Esophagus squamous epithelium (tissue), 5 donors: ENCODE results near the gene CHFR. TPM values are rescaled to one million over a fixed set of nuclear protein-coding genes. Genes with fewer than 3 reads are reported as not detected.
A peak's percentile ranks its signal among the peaks of the same experiment; 100 is the strongest.

Experiments used
- DNase-seq: peaks from one replicate; lab custom pipeline; 2025; lab: John Stamatoyannopoulos, UW
- H3K27ac ChIP-seq, 4 donors: fragments of 200-600 bp; sonication (generic); one replicate each; pipeline ENCODE4 v1.5.1; 2016 to 2019; ENCODE audit warnings: mild to moderate bottlenecking in 1 of 4
- H3K27me3 ChIP-seq, 4 donors: fragments of 200-600 bp; sonication (generic); 1 replicate in 3 of 4; 2 replicates in 1 of 4; pipeline versions ENCODE4 v1.5.1 to v1.6.0; 2017 to 2021; ENCODE audit warnings: antibody characterized with exemption in 1 of 4
- H3K36me3 ChIP-seq, 3 donors: fragments of 200-600 bp; sonication (generic); one replicate each; pipeline ENCODE4 v1.5.1; 2016 to 2019
- H3K4me1 ChIP-seq, 3 donors: fragments of 200-600 bp; sonication (generic); one replicate each; pipeline ENCODE4 v1.5.1; 2017 to 2019
- H3K4me3 ChIP-seq, 4 donors: fragments of 200-600 bp; sonication (generic); 1 replicate in 3 of 4; 2 replicates in 1 of 4; pipeline ENCODE4 v1.5.1; 2016 to 2019; ENCODE audit warnings: mild to moderate bottlenecking in 2 of 4, moderate library complexity in 1 of 4
- H3K9me3 ChIP-seq, 3 donors: fragments of 200-600 bp; sonication (generic); one replicate each; pipeline ENCODE4 v1.5.1; 2016 to 2019
- CTCF ChIP-seq, 6 experiments: fragments of 450-650 bp in 4 of 6; fragments of 200-600 bp in 2 of 6; sonication (generic) in 2 of 6; IDR thresholded peaks; one replicate each; pipeline ENCODE4 v1.5.1; 2016 to 2019; ENCODE audit warnings: antibody characterized with exemption in 6 of 6, mild to moderate bottlenecking in 4 of 6, moderate library complexity in 4 of 6
- POLR2A ChIP-seq, 4 donors: fragments of 450-650 bp; IDR thresholded peaks; one replicate each; pipeline ENCODE4 v1.6.1; 2017; ENCODE audit warnings: antibody characterized with exemption in 4 of 4, mild to moderate bottlenecking in 4 of 4, moderate library complexity in 3 of 4
- WGBS, 2 donors: methylation state at CpG; one replicate each; pipeline ENCODE4 v1.1.5; 2018; 5-methylcytosine and 5-hydroxymethylcytosine counted together
- intact Hi-C: fragments of 100-400 bp; cut with DNase I; formaldehyde crosslinking; loops from one replicate; pipeline ENCODE4 v1.15.0; 2022
- total RNA-seq, 4 donors: library from RNA; depleted of rRNA; stranded (reverse); fragments of >200 nt; gene quantifications; one replicate each; pipeline ENCODE4 v1.1.0, GENCODE V29; 2016
- donor health status: DM: yes; HTN: yes; CAD: no.

Gene CHFR
- total RNA-seq, 4 donors from 2014 or later = 19.0 to 37.9 (median 35.8) TPM

- no peaks in the 10 kb centered on the region for H3K4me1 ChIP-seq
- no peak for DNase-seq
- intact Hi-C loops = no loop called here
- no peak overlapping the region for H3K27ac ChIP-seq
- no peaks in the 10 kb centered on the region for H3K27me3 ChIP-seq
- H3K36me3 ChIP-seq = peaks cover 0 to 65% (median 5%) of the 10 kb centered on the region in 3 donors
- TF ChIP-seq POLR2A (IDR thresholded peaks at IDR 0.05) (no peak), CTCF (IDR thresholded peaks at IDR 0.05) (no peak)
- peak overlapping the region in 1 of 4 donors; percentile 7 for H3K4me3 ChIP-seq
- H3K9me3 ChIP-seq = peaks cover 38 to 100% (median 98%) of the 10 kb centered on the region in 3 donors
- WGBS, 2 donors = 91 to 95% methylated on average over 8 of the region's 8 CpGs
Observed at GRCh38 chr12:132925597-132926414, 38.4 kb upstream of the CHFR start.

- Histone ChIP-seq H3K27me3 (no peaks in the 10 kb centered on the region), H3K36me3 (peaks cover 0 to 50% (median 0%) of the 10 kb centered on the region in 3 donors), H3K27ac (no peak overlapping the region), H3K9me3 (peaks cover 41 to 100% (median 98%) of the 10 kb centered on the region in 3 donors), H3K4me1 (no peaks in the 10 kb centered on the region), H3K4me3 (peak overlapping the region in 1 of 4 donors; percentile 13)
- 92 to 96% methylated on average over 3 of the region's 3 CpGs for WGBS, 2 donors
- intact Hi-C loops = no loop called here
- TF ChIP-seq CTCF (IDR thresholded peaks at IDR 0.05) (no peak), POLR2A (IDR thresholded peaks at IDR 0.05) (no peak)
- no peak for DNase-seq
Observed at GRCh38 chr12:132924356-132924755, 37.0 kb upstream of the CHFR start.

- Histone ChIP-seq H3K36me3 (peaks cover 0 to 41% (median 0%) of the 10 kb centered on the region in 3 donors), H3K4me1 (no peaks in the 10 kb centered on the region), H3K27ac (no peak overlapping the region), H3K9me3 (peaks cover 41 to 100% (median 98%) of the 10 kb centered on the region in 3 donors), H3K4me3 (no peak overlapping the region), H3K27me3 (no peaks in the 10 kb centered on the region)
- 37 to 56% methylated on average over 1 of the region's 1 CpG for WGBS, 2 donors
- intact Hi-C loops = no loop called here
- no peak for DNase-seq
- no peak for TF ChIP-seq POLR2A (IDR thresholded peaks at IDR 0.05)
- TF ChIP-seq CTCF (IDR thresholded peaks at IDR 0.05) = no peak
Observed at GRCh38 chr12:132923356-132923909, 36.0 kb upstream of the CHFR start.

GRCh38 chr12:132922676-132923075, 35.3 kb upstream of the CHFR start:
- no peak overlapping the region for H3K27ac ChIP-seq
- H3K36me3 ChIP-seq = peaks cover 0 to 33% (median 0%) of the 10 kb centered on the region in 3 donors
- no peaks in the 10 kb centered on the region for H3K4me1 ChIP-seq
- 87 to 94% methylated on average over 4 of the region's 4 CpGs for WGBS, 2 donors
- DNase-seq = no peak
- no peak overlapping the region for H3K4me3 ChIP-seq
- intact Hi-C loops = no loop called here
- H3K27me3 ChIP-seq = no peaks in the 10 kb centered on the region
- TF ChIP-seq POLR2A (IDR thresholded peaks at IDR 0.05) (no peak), CTCF (IDR thresholded peaks at IDR 0.05) (no peak)
- H3K9me3 ChIP-seq = peaks cover 40 to 100% (median 99%) of the 10 kb centered on the region in 3 donors

- Histone ChIP-seq H3K9me3 (peaks cover 30 to 100% (median 99%) of the 10 kb centered on the region in 3 donors), H3K4me3 (no peak overlapping the region), H3K4me1 (no peaks in the 10 kb centered on the region), H3K27ac (no peak overlapping the region), H3K27me3 (no peaks in the 10 kb centered on the region), H3K36me3 (peaks cover 0 to 24% (median 0%) of the 10 kb centered on the region in 3 donors)
- WGBS, 2 donors = 72 to 78% methylated on average over 9 of the region's 9 CpGs
- TF ChIP-seq CTCF (IDR thresholded peaks at IDR 0.05) (no peak), POLR2A (IDR thresholded peaks at IDR 0.05) (no peak)
- no peak for DNase-seq
- intact Hi-C loops = no loop called here
Observed at GRCh38 chr12:132921685-132922084, 34.3 kb upstream of the CHFR start.
